K562 (cell line): ENCODE measurements around the gene SERPINA3. TPM values are rescaled to one million over a fixed set of nuclear protein-coding genes. Genes with fewer than 3 reads are reported as not detected.

Experiments
- ATAC-seq: fragments of 200-7000 bp; cut with Tn5 transposase; 3 replicates; pipeline ENCODE4 v1.9.1; 2020; ENCODE audit warnings: moderate library complexity
- BruUV-seq: library from RNA; stranded (reverse); fragments of 400-500 nt; replicated peaks from 2 replicates; lab custom pipeline; 2021; lab: Mats Ljungman, UMichigan
- CTCF ChIA-PET: fragments of 300-600 bp; formaldehyde crosslinking; extraction: SDS; loops from one replicate; lab custom pipeline; 2021; ENCODE audit warnings: low intra/inter-chr PET ratio; lab: Yijun Ruan, JAX
- POLR2A ChIA-PET: fragments of 300-600, 350-650 bp; sonication (Branson Sonifier 250); formaldehyde crosslinking; extraction: SDS; loops from one replicate; lab custom pipeline; 2021; ENCODE audit warnings: antibody characterized with exemption, inconsistent platforms; lab: Yijun Ruan, JAX
- DNase-seq, 4 experiments: peaks; one replicate each; pipeline versions ENCODE4 v3.0.0 to v3.0.0-alpha.2; 2011 to 2018; ENCODE audit warnings: low spot score in 3 of 4, mixed read lengths in 3 of 4; ENCODE audit errors: extremely low read depth in 1 of 4
- FAIRE-seq: peaks from 2 replicates; lab custom pipeline; 2011; peaks lifted over from hg19 to GRCh38; lab: Jason Lieb, UNC
- H2AFZ ChIP-seq: 2 replicates; pipeline ENCODE4 v1.6.0; 2011; ENCODE audit warnings: low read depth, low read length, control low read depth, inconsistent platforms
- H3K27ac ChIP-seq: fragments of 200-600 bp; 3 replicates; pipeline ENCODE4 v1.8.0; 2011; ENCODE audit warnings: low read depth, mild to moderate bottlenecking, control low read depth, inconsistent platforms, low read length, moderate library complexity, mixed read lengths; ENCODE audit errors: extremely low read depth
- H3K27me3 ChIP-seq, 2 experiments: fragments of 300-600 bp in 1 of 2; 2 replicates in 1 of 2; 3 replicates in 1 of 2; pipeline versions ENCODE4 v1.6.0 to v1.8.0; 2011; ENCODE audit warnings: inconsistent platforms in 2 of 2, low read length in 2 of 2, mild to moderate bottlenecking in 1 of 2, mixed read lengths in 1 of 2, moderate library complexity in 1 of 2; ENCODE audit not compliant: control insufficient read depth in 2 of 2, insufficient read depth in 2 of 2
- H3K36me3 ChIP-seq: fragments of 300-600 bp; 3 replicates; pipeline ENCODE4 v1.8.0; 2011; ENCODE audit warnings: mild to moderate bottlenecking, low read length, inconsistent platforms; ENCODE audit not compliant: control insufficient read depth, insufficient read depth
- H3K4me1 ChIP-seq, 2 experiments: fragments of 200-600 bp in 1 of 2; replicated peaks in 1 of 2; 2 replicates in 1 of 2; 3 replicates in 1 of 2; pipeline versions ENCODE4 v1.5.1 to v1.8.0; 2011; ENCODE audit warnings: inconsistent platforms in 2 of 2, low read length in 2 of 2, mild to moderate bottlenecking in 1 of 2, mixed read lengths in 1 of 2, moderate library complexity in 1 of 2; ENCODE audit not compliant: control insufficient read depth in 2 of 2, insufficient read depth in 2 of 2
- H3K4me2 ChIP-seq: 2 replicates; pipeline ENCODE4 v1.6.1; 2011; ENCODE audit warnings: low read length, control low read depth, inconsistent platforms, mixed read lengths; ENCODE audit not compliant: insufficient read depth
- H3K4me3 ChIP-seq: fragments of 200-600 bp; sonication (generic), shearing (Covaris generic); 2 replicates; pipeline ENCODE4 v1.5.1; 2016; ENCODE audit warnings: control low read depth, inconsistent platforms
- H3K79me2 ChIP-seq: fragments of 200-600 bp; 3 replicates; pipeline ENCODE4 v1.8.0; 2011; ENCODE audit warnings: low read length, inconsistent platforms; ENCODE audit not compliant: control insufficient read depth, insufficient read depth
- H3K9ac ChIP-seq, 2 experiments: 2 replicates each; pipeline versions ENCODE4 v1.6.0 to v1.6.1; 2011; ENCODE audit warnings: low read depth in 2 of 2, low read length in 2 of 2, control low read depth in 1 of 2, inconsistent platforms in 1 of 2, mild to moderate bottlenecking in 1 of 2, mixed read lengths in 1 of 2; ENCODE audit not compliant: insufficient read depth in 1 of 2
- H3K9me1 ChIP-seq: one replicate; pipeline ENCODE4 v1.6.0; 2011; ENCODE audit warnings: inconsistent platforms, mild to moderate bottlenecking, low read length, moderate library complexity; ENCODE audit not compliant: control insufficient read depth, insufficient read depth
- H3K9me3 ChIP-seq: replicated peaks from 2 replicates; pipeline ENCODE4 v1.5.1; 2011; ENCODE audit warnings: low read depth, low read length, inconsistent platforms; ENCODE audit not compliant: control insufficient read depth, insufficient read depth
- H4K20me1 ChIP-seq: replicated peaks from 2 replicates; pipeline ENCODE4 v1.6.1; 2011; ENCODE audit warnings: low read length, inconsistent platforms, mixed read lengths; ENCODE audit not compliant: control insufficient read depth, insufficient read depth
- ARHGAP35 ChIP-seq: fragments of 450-650 bp; IDR thresholded peaks from 2 replicates; pipeline ENCODE4 v1.6.1; 2018; ENCODE audit not compliant: partially characterized antibody
- ATF7 ChIP-seq: fragments of 450-650 bp; IDR thresholded peaks from 2 replicates; pipeline ENCODE4 v1.7.1; 2014; ENCODE audit warnings: mild to moderate bottlenecking, moderate library complexity
- CEBPZ ChIP-seq: fragments of 150-350 bp; IDR thresholded peaks from 2 replicates; pipeline ENCODE4 v1.6.1; 2014; ENCODE audit warnings: low read depth, mild to moderate bottlenecking, low read length, borderline replicate concordance
- CHD1 ChIP-seq: fragments of 200-600 bp; sonication (generic); IDR thresholded peaks from one replicate; pipeline ENCODE4 v1.6.1; 2012; ENCODE audit warnings: mild to moderate bottlenecking, moderate library complexity, low read length, inconsistent platforms
- DIDO1 ChIP-seq: fragments of 450-650 bp; IDR thresholded peaks from 2 replicates; pipeline ENCODE4 v1.6.1; 2016; ENCODE audit warnings: low read depth, missing biosample characterization, missing genetic modification characterization
- EP400 ChIP-seq: fragments of 450-650 bp; IDR thresholded peaks from 2 replicates; pipeline ENCODE4 v1.6.1; 2017; ENCODE audit warnings: antibody characterized with exemption, mild to moderate bottlenecking, moderate library complexity
- ETS2 ChIP-seq: IDR thresholded peaks from 2 replicates; pipeline ENCODE4 v1.6.1; 2016; ENCODE audit warnings: borderline replicate concordance, missing genetic modification characterization, mild to moderate bottlenecking, moderate library complexity, missing compliant biosample characterization; ENCODE audit not compliant: poor library complexity, severe bottlenecking
- FOSL1 ChIP-seq: fragments of 200-800 bp; sonication (Bioruptor generic); conservative IDR thresholded peaks from 2 replicates; pipeline ENCODE4 v1.6.1; 2016; ENCODE audit warnings: missing genetic modification characterization, missing compliant biosample characterization
- NONO ChIP-seq, 2 experiments: fragments of 200-400 bp in 1 of 2; fragments of 450-650 bp in 1 of 2; formaldehyde crosslinking in 1 of 2; IDR thresholded peaks; 2 replicates each; pipeline ENCODE4 v1.6.1; 2017; ENCODE audit warnings: low read depth in 2 of 2, mild to moderate bottlenecking in 2 of 2, moderate library complexity in 2 of 2, low read length in 1 of 2
- RFX5 ChIP-seq: IDR thresholded peaks from 2 replicates; pipeline ENCODE4 v1.6.1; 2011; ENCODE audit warnings: low read depth, mild to moderate bottlenecking, improper control_type of control experiment, low read length
- TAF7 ChIP-seq: fragments of 450-650 bp; IDR thresholded peaks from 2 replicates; pipeline ENCODE4 v1.6.1; 2016; ENCODE audit warnings: missing genetic modification characterization, missing compliant biosample characterization
- TCF7L2 ChIP-seq: fragments of 150-350 bp; IDR thresholded peaks from 2 replicates; pipeline ENCODE4 v1.6.1; 2016; ENCODE audit warnings: low read depth, mild to moderate bottlenecking, low read length, moderate library complexity
- ZBTB9 ChIP-seq: fragments of 450-650 bp; formaldehyde crosslinking; IDR thresholded peaks from 2 replicates; pipeline ENCODE4 v1.4.0; 2020; ENCODE audit warnings: mild to moderate bottlenecking, moderate library complexity
- ZNF24 ChIP-seq: fragments of 450-650 bp; IDR thresholded peaks from 2 replicates; pipeline ENCODE4 v1.6.1; 2016
- ZNF445 ChIP-seq: fragments of 250-450 bp; sonication (Bioruptor Pico); IDR thresholded peaks from 2 replicates; pipeline ENCODE4 v1.4.0; 2020; ENCODE audit warnings: low read depth, mild to moderate bottlenecking, moderate library complexity
- ZNF57 ChIP-seq: fragments of 450-650 bp; formaldehyde crosslinking; IDR thresholded peaks from 2 replicates; pipeline ENCODE4 v1.4.0; 2020; ENCODE audit warnings: mild to moderate bottlenecking, moderate library complexity
- WGBS: fragments of 100-300 bp; shearing (Covaris generic); methylation state at CpG from one replicate; pipeline ENCODE4 v1.1.6; 2016; ENCODE audit warnings: low coverage, mixed read lengths; ENCODE audit not compliant: insufficient coverage; ENCODE audit errors: missing lambda C conversion rate; 5-methylcytosine and 5-hydroxymethylcytosine counted together
- in situ Hi-C: fragments of 300-500 bp; cut with MboI; formaldehyde crosslinking; loops from 4 replicates; pipeline ENCODE4 v1.15.0; 2018; ENCODE audit warnings: inconsistent platforms, mixed read lengths
- intact Hi-C: fragments of 100-400 bp; cut with micrococcal nuclease; formaldehyde crosslinking; loops from 2 replicates; pipeline ENCODE4 v1.14.2; 2022
- polyA plus RNA-seq, 8 experiments: library from polyadenylated mRNA; depleted of rRNA in 4 of 8; stranded (reverse) in 5 of 8; unstranded in 3 of 8; fragments of >200 nt; fragmentation: Nextera tagmentation in 2 of 8; fragmentation: Illumina TruSeq in 1 of 8; extraction: Ambion mirVana in 2 of 8; extraction: Trizol in 1 of 8; gene quantifications; 2 replicates each; pipeline versions ENCODE4 v1.2.1 to v1.2.3, GENCODE V29; 2011 to 2014; ENCODE audit warnings: inconsistent platforms in 1 of 8, missing spikeins in 1 of 8
- total RNA-seq, 7 experiments: library from RNA; depleted of rRNA in 6 of 7; stranded (reverse); fragments of >200 nt in 6 of 7; fragmentation: Illumina TruSeq in 2 of 7; extraction: Trizol in 2 of 7; gene quantifications; 2 replicates each; pipeline versions ENCODE4 v1.2.1 to v1.2.3, GENCODE V29; 2011 to 2021; ENCODE audit warnings: low replicate concordance in 1 of 7
- TF ChIP-seq, protein P1 (sequence below): fragments of 250-450 bp; sonication (Bioruptor Pico); IDR thresholded peaks from 2 replicates; pipeline ENCODE4 v1.8.0; 2021; ENCODE audit warnings: moderate library complexity, mild to moderate bottlenecking, inconsistent platforms
- TF ChIP-seq, protein P2 (sequence below), 2 experiments: fragments of 450-650 bp in 1 of 2; sonication (generic) in 1 of 2; formaldehyde crosslinking; conservative IDR thresholded peaks; 2 replicates each; pipeline versions ENCODE4 v1.4.0 to v1.8.1; 2020 to 2022; ENCODE audit warnings: mild to moderate bottlenecking in 1 of 2, missing genetic modification reagents in 1 of 2

Gene SERPINA3
- total and polyA plus RNA-seq, 9 of the 15 experiments (the other 6 are each of a cell fraction or from before 2014, with no cell fraction given), result 2.3 TPM; not detected in 8

DNA sequence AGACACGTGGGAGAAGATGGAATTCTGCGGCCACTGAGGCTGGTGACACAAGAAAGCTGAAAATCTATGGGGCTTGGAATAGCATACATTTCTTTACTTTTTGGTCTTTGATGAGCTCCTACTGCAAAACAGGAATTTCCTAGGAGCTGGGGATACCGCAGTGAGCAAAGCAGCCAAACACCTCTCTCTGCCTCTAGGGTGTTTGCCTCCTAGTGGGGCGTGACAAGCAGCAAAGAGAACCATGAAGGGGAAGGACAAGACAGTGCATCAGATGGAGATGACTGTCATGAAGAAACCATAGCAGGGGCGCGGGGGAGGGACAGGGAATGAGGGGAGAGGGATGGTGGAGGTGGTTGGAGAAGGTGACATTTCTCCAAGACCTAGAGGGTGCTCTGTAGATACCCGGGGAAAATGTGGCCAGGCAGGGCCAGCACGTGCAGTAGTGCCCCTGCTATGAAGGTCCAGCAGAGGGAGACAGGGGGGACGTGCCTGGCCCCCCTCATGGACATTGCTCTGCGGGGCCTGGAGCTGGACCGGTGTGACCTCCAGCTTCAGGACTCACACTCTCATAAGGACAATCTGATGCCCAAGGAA, 58.6 kb downstream of the SERPINA3 start:
- no peak overlapping the region for H3K4me3 ChIP-seq
- no peak overlapping the region for H3K4me2 ChIP-seq
- ATAC-seq (no peak), FAIRE-seq (no peak), DNase-seq (no peak)
- H3K27ac ChIP-seq, result no peak overlapping the region
- WGBS, result 2% methylated on average over 8 of the region's 11 CpGs
- no peaks in the 10 kb centered on the region for H3K36me3 ChIP-seq
- POLR2A ChIA-PET, result no interaction called here
- H3K4me1 ChIP-seq, result no peaks in the 10 kb centered on the region
- intact Hi-C loops, result no loop called here
- H3K9me3 ChIP-seq, result no peaks in the 10 kb centered on the region
- CTCF ChIA-PET, result no interaction called here
- in situ Hi-C loops, result no loop called here
- H3K79me2 ChIP-seq, result no peaks in the 10 kb centered on the region
- no peak overlapping the region for H2AFZ ChIP-seq
- H3K9me1 ChIP-seq, result no peaks in the 10 kb centered on the region
- H3K9ac ChIP-seq, result no peak overlapping the region
- no peaks in the 10 kb centered on the region for H3K27me3 ChIP-seq
- no TSS peak for BruUV-seq
- no peaks in the 10 kb centered on the region for H4K20me1 ChIP-seq
- no peak for TF ChIP-seq TAF7 (tag)
- no peak for TF ChIP-seq ZNF24
- TF ChIP-seq ZNF57 (CRISPR knock-in tag), result no peak
- TF ChIP-seq RFX5, result no peak
- no peak for TF ChIP-seq ETS2 (tag)
- no peak for TF ChIP-seq ATF7
- no peak for TF ChIP-seq FOSL1 (tag)
- TF ChIP-seq CHD1, result no peak
- TF ChIP-seq EP400, result no peak
- no peak for TF ChIP-seq ZNF445 (CRISPR knock-in tag)
- no peak for TF ChIP-seq DIDO1 (tag)
- TF ChIP-seq TCF7L2, result no peak
- TF ChIP-seq, protein P1, sequence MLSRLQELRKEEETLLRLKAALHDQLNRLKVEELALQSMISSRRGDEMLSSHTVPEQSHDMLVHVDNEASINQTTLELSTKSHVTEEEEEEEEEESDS (CRISPR knock-in tag), result no peak
- TF ChIP-seq ZBTB9 (CRISPR knock-in tag), result no peak
- TF ChIP-seq CEBPZ, result no peak
- TF ChIP-seq, protein P2, sequence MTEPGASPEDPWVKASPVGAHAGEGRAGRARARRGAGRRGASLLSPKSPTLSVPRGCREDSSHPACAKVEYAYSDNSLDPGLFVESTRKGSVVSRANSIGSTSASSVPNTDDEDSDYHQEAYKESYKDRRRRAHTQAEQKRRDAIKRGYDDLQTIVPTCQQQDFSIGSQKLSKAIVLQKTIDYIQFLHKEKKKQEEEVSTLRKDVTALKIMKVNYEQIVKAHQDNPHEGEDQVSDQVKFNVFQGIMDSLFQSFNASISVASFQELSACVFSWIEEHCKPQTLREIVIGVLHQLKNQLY (CRISPR knock-in tag; conservative IDR thresholded peaks at IDR 0.05), result no peak
- no peak for TF ChIP-seq ARHGAP35
- TF ChIP-seq NONO (IDR thresholded peaks at IDR 0.05; ENCODE audit: low read depth in 2 of 2, low read length in 1 of 2), result no peak
